ENCODE data around the gene SPINK1. TPM values are rescaled to one million over a fixed set of nuclear protein-coding genes. Genes with fewer than 3 reads are reported as not detected.

SPINK1 gene
- total RNA-seq, 3 donors from 2014 or later = 1.6 TPM; not detected in 2

- TF ChIP-seq POLR2AphosphoS5 (IDR thresholded peaks at IDR 0.05) (no peak), POLR2A (IDR thresholded peaks at IDR 0.05) (no peak)
- TF ChIP-seq, protein P1, sequence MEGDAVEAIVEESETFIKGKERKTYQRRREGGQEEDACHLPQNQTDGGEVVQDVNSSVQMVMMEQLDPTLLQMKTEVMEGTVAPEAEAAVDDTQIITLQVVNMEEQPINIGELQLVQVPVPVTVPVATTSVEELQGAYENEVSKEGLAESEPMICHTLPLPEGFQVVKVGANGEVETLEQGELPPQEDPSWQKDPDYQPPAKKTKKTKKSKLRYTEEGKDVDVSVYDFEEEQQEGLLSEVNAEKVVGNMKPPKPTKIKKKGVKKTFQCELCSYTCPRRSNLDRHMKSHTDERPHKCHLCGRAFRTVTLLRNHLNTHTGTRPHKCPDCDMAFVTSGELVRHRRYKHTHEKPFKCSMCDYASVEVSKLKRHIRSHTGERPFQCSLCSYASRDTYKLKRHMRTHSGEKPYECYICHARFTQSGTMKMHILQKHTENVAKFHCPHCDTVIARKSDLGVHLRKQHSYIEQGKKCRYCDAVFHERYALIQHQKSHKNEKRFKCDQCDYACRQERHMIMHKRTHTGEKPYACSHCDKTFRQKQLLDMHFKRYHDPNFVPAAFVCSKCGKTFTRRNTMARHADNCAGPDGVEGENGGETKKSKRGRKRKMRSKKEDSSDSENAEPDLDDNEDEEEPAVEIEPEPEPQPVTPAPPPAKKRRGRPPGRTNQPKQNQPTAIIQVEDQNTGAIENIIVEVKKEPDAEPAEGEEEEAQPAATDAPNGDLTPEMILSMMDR (IDR thresholded peaks at IDR 0.05) = peak; percentile 66 to 72 (median 67)
- Histone ChIP-seq H3K27me3 (no peaks in the 10 kb centered on the region), H3K4me3 (no peak overlapping the region), H3K4me1 (no peaks in the 10 kb centered on the region), H3K9me3 (no peaks in the 10 kb centered on the region), H3K27ac (no peak overlapping the region), H3K36me3 (no peaks in the 10 kb centered on the region)
- peak; percentile 51 to 73 for DNase-seq (ENCODE audit: low spot score in 2 of 2)
- intact Hi-C loops (cut with DNase I; ENCODE audit: low total_unique reads) = no loop called here
Observed at GRCh38 chr5:147857302-147858129, 26.0 kb upstream of the SPINK1 start.

DNA sequence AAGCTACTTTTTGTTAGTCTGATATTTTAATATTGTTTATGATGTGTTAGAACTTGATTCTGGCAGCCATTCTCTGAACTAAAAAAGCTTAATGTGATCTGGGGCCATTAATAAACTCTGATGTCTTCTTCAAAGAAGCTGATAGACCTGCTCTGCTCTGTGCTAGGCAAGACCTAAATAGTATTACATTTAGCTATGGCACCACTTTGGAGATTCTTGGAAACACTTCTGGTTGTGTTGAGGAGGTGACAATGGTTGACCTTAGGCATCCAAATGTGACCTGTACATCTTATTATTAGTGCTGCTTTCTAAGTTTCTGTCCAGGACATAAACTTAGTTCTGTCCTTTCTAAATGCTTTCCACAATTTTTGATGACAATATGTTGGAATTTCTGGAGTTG, 25.3 kb upstream of the SPINK1 start:
- no peak for TF ChIP-seq POLR2A (IDR thresholded peaks at IDR 0.05)
- TF ChIP-seq, protein P1 (IDR thresholded peaks at IDR 0.05) = no peak
- TF ChIP-seq POLR2AphosphoS5 (IDR thresholded peaks at IDR 0.05) = no peak
- intact Hi-C loops (cut with DNase I; ENCODE audit: low total_unique reads) = no loop called here
- Histone ChIP-seq H3K36me3 (no peaks in the 10 kb centered on the region), H3K4me1 (no peaks in the 10 kb centered on the region), H3K27me3 (no peaks in the 10 kb centered on the region), H3K27ac (no peak overlapping the region), H3K4me3 (no peak overlapping the region), H3K9me3 (no peaks in the 10 kb centered on the region)
- DNase-seq (ENCODE audit: low spot score in 2 of 2) = no peak

DNA sequence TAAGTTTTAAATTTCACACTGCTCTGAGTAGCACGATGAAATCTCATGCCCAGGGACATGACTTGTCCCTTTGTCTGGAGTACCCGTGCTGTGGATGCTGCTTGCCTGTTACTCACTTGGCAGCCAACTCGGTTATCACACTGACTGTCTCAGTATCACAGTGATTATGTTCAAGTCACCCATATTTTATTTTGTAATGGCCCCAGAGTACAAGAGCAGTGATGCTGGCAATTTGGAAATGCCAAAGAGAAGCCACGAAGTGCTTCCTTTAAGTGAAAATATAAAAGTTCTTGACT, 24.3 kb upstream of the SPINK1 start:
- Histone ChIP-seq H3K27ac (no peak overlapping the region), H3K36me3 (no peaks in the 10 kb centered on the region), H3K4me3 (no peak overlapping the region), H3K4me1 (no peaks in the 10 kb centered on the region), H3K9me3 (no peaks in the 10 kb centered on the region), H3K27me3 (no peaks in the 10 kb centered on the region)
- intact Hi-C loops (cut with DNase I; ENCODE audit: low total_unique reads) = no loop called here
- TF ChIP-seq POLR2A (IDR thresholded peaks at IDR 0.05) (no peak), POLR2AphosphoS5 (IDR thresholded peaks at IDR 0.05) (no peak)
- TF ChIP-seq, protein P1 (IDR thresholded peaks at IDR 0.05) = no peak
- DNase-seq (ENCODE audit: low spot score in 2 of 2) = no peak

GRCh38 chr5:147854894-147855773, 23.7 kb upstream of the SPINK1 start:
- Histone ChIP-seq H3K9me3 (no peaks in the 10 kb centered on the region), H3K36me3 (no peaks in the 10 kb centered on the region), H3K27ac (no peak overlapping the region), H3K4me3 (no peak overlapping the region), H3K27me3 (no peaks in the 10 kb centered on the region), H3K4me1 (no peaks in the 10 kb centered on the region)
- DNase-seq (ENCODE audit: low spot score in 2 of 2) = no peak
- intact Hi-C loops (cut with DNase I; ENCODE audit: low total_unique reads) = no loop called here
- TF ChIP-seq, protein P1 (IDR thresholded peaks at IDR 0.05) = no peak
- no peak for TF ChIP-seq POLR2AphosphoS5 (IDR thresholded peaks at IDR 0.05)
- TF ChIP-seq POLR2A (IDR thresholded peaks at IDR 0.05) = no peak

- Histone ChIP-seq H3K36me3 (no peaks in the 10 kb centered on the region), H3K27me3 (no peaks in the 10 kb centered on the region), H3K9me3 (no peaks in the 10 kb centered on the region), H3K4me3 (no peak overlapping the region), H3K4me1 (no peaks in the 10 kb centered on the region), H3K27ac (no peak overlapping the region)
- DNase-seq (ENCODE audit: low spot score in 2 of 2) = no peak
- TF ChIP-seq POLR2A (IDR thresholded peaks at IDR 0.05) (no peak), POLR2AphosphoS5 (IDR thresholded peaks at IDR 0.05) (no peak)
- intact Hi-C loops (cut with DNase I; ENCODE audit: low total_unique reads) = no loop called here
Observed at GRCh38 chr5:147854331-147854730, 22.9 kb upstream of the SPINK1 start.
